Smooth muscle cell (in vitro differentiated cells): ENCODE data around the gene PTPA. TPM values are rescaled to one million over a fixed set of nuclear protein-coding genes. Genes with fewer than 3 reads are reported as not detected.

Experiments used
- DNase-seq: peaks from one replicate; lab custom pipeline; 2025; ENCODE audit not compliant: unreplicated experiment; lab: John Stamatoyannopoulos, UW
- H2AFZ ChIP-seq: fragments of 200-600 bp; sonication (generic); 2 replicates; pipeline ENCODE4 v1.6.0; 2016; ENCODE audit warnings: antibody characterized with exemption, low read depth, mild to moderate bottlenecking
- H3F3A ChIP-seq: fragments of 200-600 bp; sonication (generic); 2 replicates; pipeline ENCODE4 v1.6.0; 2017; ENCODE audit warnings: antibody characterized with exemption, low read depth
- H3K27ac ChIP-seq: fragments of 200-600 bp; sonication (generic); 2 replicates; pipeline ENCODE4 v1.5.1; 2016; ENCODE audit warnings: low read depth, mild to moderate bottlenecking
- H3K27me3 ChIP-seq: fragments of 200-600 bp; sonication (generic); 2 replicates; pipeline ENCODE4 v1.6.1; 2016; ENCODE audit warnings: low read depth, mild to moderate bottlenecking
- H3K36me3 ChIP-seq: fragments of 200-600 bp; sonication (generic); 2 replicates; pipeline ENCODE4 v1.5.1; 2016; ENCODE audit warnings: low read depth
- H3K4me1 ChIP-seq: fragments of 200-600 bp; sonication (generic); 2 replicates; pipeline ENCODE4 v1.5.1; 2016; ENCODE audit warnings: low read depth
- H3K4me2 ChIP-seq: fragments of 200-600 bp; sonication (generic); 2 replicates; pipeline ENCODE4 v1.6.0; 2016; ENCODE audit warnings: mild to moderate bottlenecking
- H3K4me3 ChIP-seq: fragments of 200-600 bp; sonication (generic); 2 replicates; pipeline ENCODE4 v1.5.1; 2016; ENCODE audit warnings: mild to moderate bottlenecking
- H3K79me2 ChIP-seq: fragments of 200-600 bp; sonication (generic); 2 replicates; pipeline ENCODE4 v1.6.0; 2016; ENCODE audit warnings: low read depth, mild to moderate bottlenecking
- H3K9ac ChIP-seq: fragments of 200-600 bp; sonication (generic); 2 replicates; pipeline ENCODE4 v1.6.0; 2016; ENCODE audit warnings: low read depth
- H3K9me3 ChIP-seq: fragments of 200-600 bp; sonication (generic); replicated peaks from 2 replicates; pipeline ENCODE4 v1.5.1; 2016; ENCODE audit warnings: low read depth
- H4K20me1 ChIP-seq: fragments of 200-600 bp; sonication (generic); 2 replicates; pipeline ENCODE4 v1.6.0; 2016; ENCODE audit warnings: low read depth
- WGBS: methylation state at CpG from one replicate; pipeline ENCODE4 v1.1.7; 2016; ENCODE audit warnings: low lambda C conversion rate; 5-methylcytosine and 5-hydroxymethylcytosine counted together
- polyA plus RNA-seq: library from polyadenylated mRNA; unstranded; fragments of >200 nt; fragmentation: Nextera tagmentation; extraction: Ambion mirVana; gene quantifications from 2 replicates; pipeline ENCODE4 v1.2.1, GENCODE V29; 2016
- total RNA-seq: library from RNA; depleted of rRNA; stranded (reverse); fragments of >200 nt; gene quantifications from 2 replicates; pipeline ENCODE4 v1.2.3, GENCODE V29; 2014
- TF ChIP-seq, protein P1 (sequence below): fragments of 200-600 bp; sonication (generic); IDR thresholded peaks from 2 replicates; pipeline ENCODE4 v1.5.1; 2017; ENCODE audit warnings: borderline replicate concordance, mild to moderate bottlenecking, antibody characterized with exemption; ENCODE audit not compliant: insufficient read depth, poor library complexity, severe bottlenecking

PTPA gene
- total and polyA plus RNA-seq, 2 experiments from 2014 or later, result 88.7 to 119 TPM

DNA sequence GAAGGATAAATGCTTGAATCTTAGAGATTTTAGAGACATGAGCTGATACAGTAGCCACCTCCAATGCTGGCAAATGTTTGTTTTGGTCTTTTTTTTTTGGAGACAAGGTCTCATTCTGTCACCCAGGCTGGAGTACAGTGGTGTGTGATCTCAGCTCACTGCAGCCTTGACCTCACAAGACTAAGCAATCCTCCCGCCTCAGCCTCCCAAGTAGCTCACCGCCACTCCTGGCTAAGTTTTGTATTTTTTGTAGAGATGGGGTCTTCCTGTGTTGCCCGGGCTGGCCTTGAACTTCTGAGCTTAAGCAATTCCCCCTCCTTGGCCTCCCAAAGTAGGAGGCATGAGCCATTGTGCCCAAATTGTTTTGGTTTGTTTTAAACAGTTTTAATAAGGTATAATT lies 37.1 kb upstream of the PTPA start:
- Histone ChIP-seq H3K36me3 (no peaks in the 10 kb centered on the region), H3K79me2 (no peaks in the 10 kb centered on the region), H3K4me2 (no peak overlapping the region), H3K9me3 (no peaks in the 10 kb centered on the region), H3K9ac (no peak overlapping the region), H3F3A (no peaks in the 10 kb centered on the region), H3K27ac (no peak overlapping the region), H2AFZ (no peak overlapping the region), H3K4me3 (no peak overlapping the region), H3K4me1 (no peaks in the 10 kb centered on the region), H3K27me3 (no peaks in the 10 kb centered on the region), H4K20me1 (no peaks in the 10 kb centered on the region)
- no peak for DNase-seq
- TF ChIP-seq, protein P1, sequence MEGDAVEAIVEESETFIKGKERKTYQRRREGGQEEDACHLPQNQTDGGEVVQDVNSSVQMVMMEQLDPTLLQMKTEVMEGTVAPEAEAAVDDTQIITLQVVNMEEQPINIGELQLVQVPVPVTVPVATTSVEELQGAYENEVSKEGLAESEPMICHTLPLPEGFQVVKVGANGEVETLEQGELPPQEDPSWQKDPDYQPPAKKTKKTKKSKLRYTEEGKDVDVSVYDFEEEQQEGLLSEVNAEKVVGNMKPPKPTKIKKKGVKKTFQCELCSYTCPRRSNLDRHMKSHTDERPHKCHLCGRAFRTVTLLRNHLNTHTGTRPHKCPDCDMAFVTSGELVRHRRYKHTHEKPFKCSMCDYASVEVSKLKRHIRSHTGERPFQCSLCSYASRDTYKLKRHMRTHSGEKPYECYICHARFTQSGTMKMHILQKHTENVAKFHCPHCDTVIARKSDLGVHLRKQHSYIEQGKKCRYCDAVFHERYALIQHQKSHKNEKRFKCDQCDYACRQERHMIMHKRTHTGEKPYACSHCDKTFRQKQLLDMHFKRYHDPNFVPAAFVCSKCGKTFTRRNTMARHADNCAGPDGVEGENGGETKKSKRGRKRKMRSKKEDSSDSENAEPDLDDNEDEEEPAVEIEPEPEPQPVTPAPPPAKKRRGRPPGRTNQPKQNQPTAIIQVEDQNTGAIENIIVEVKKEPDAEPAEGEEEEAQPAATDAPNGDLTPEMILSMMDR, result no peak
- 96% methylated on average over 3 of the region's 3 CpGs for WGBS

DNA sequence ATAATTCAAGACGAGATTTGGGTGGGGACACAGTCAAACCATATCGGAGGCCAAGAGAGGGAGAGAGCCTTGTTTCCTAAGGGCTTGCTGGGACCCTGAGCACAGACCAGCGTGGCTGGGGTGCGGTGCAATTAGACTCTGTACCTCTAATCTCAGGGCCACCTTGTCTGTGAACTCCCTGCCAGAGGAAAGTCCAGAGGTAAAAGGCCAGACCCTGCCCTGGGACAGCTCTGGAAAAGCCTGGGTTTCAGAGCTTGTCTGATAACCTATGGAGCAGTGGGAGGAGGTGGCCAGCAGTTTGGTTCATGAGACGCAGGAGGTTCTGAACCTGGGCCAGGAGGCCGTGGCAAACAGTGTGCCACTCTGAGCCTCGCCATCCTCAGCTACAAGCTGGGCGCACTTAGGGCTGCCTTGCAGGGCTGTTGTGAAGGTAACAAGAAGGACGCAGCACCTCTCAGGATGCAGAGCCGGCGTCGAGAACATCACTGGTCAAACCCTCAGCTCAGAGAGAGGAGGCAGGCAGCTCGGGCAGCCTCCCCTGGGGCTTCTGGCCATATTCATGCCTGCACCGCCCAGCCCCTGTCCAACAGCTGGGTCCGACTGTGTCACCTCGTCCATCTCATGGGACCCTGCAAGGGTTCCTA lies 35.1 kb upstream of the PTPA start:
- no peaks in the 10 kb centered on the region for H3K79me2 ChIP-seq
- no peak overlapping the region for H3K4me3 ChIP-seq
- DNase-seq, result no peak
- H3K9ac ChIP-seq, result no peak overlapping the region
- 91% methylated on average over 16 of the region's 16 CpGs for WGBS
- no peaks in the 10 kb centered on the region for H3K27me3 ChIP-seq
- H3K4me2 ChIP-seq, result no peak overlapping the region
- H3K9me3 ChIP-seq, result no peaks in the 10 kb centered on the region
- H3F3A ChIP-seq, result no peaks in the 10 kb centered on the region
- H3K27ac ChIP-seq, result no peak overlapping the region
- no peaks in the 10 kb centered on the region for H3K36me3 ChIP-seq
- H4K20me1 ChIP-seq, result no peaks in the 10 kb centered on the region
- TF ChIP-seq, protein P1, result no peak
- no peak overlapping the region for H2AFZ ChIP-seq
- H3K4me1 ChIP-seq, result no peaks in the 10 kb centered on the region

DNA sequence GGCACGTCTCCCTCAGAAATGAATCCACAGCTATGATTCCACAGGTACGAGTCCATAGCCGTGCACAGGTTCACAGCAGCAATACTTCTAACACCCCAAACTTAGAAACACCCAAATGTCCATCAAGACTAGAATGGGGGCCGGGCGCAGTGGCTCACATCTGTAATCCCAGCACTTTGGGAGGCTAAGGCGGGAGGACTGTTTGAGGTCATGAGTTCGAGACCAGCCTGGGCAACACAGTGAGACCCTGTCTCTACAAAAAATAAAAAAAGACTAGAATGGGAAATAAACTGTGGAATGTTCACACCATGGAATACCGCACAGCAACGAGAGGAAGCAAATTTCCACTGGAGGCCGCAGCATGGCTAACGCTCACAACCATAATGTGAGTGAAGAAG lies 34.6 kb upstream of the PTPA start:
- Histone ChIP-seq H3K27ac (no peak overlapping the region), H3K9ac (no peak overlapping the region), H3K9me3 (no peaks in the 10 kb centered on the region), H3F3A (no peaks in the 10 kb centered on the region), H3K36me3 (no peaks in the 10 kb centered on the region), H3K4me2 (no peak overlapping the region), H2AFZ (no peak overlapping the region), H3K79me2 (peaks cover under 1% of the 10 kb centered on the region), H4K20me1 (no peaks in the 10 kb centered on the region), H3K4me3 (no peak overlapping the region), H3K27me3 (no peaks in the 10 kb centered on the region), H3K4me1 (peaks cover 2% of the 10 kb centered on the region)
- WGBS, result 93% methylated on average over 11 of the region's 11 CpGs
- no peak for DNase-seq
- TF ChIP-seq, protein P1, result no peak

DNA sequence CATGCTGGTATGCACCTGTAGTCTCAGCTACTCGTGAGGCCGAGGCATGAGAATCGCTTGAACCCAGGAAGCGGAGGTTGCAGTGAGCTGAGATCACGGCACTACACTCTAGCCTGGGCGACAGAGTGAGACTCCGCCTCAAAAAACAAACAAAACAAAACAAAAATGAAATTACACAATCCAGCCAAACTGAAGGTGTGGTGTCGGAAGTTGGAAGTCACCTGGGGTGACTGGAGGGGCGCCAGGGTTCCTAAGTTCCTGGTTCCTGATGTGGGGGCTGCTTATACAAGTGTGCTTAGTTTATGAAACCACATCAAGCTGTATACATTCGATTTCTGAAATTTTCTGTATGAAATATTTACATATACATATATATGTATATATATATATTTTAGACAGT lies 34.0 kb upstream of the PTPA start:
- Histone ChIP-seq H3K4me2 (no peak overlapping the region), H3K27me3 (no peaks in the 10 kb centered on the region), H3K9ac (no peak overlapping the region), H4K20me1 (no peaks in the 10 kb centered on the region), H3K4me3 (no peak overlapping the region), H3K79me2 (peaks cover 6% of the 10 kb centered on the region), H2AFZ (no peak overlapping the region), H3K36me3 (no peaks in the 10 kb centered on the region), H3K9me3 (no peaks in the 10 kb centered on the region), H3F3A (no peaks in the 10 kb centered on the region), H3K4me1 (peaks cover 8% of the 10 kb centered on the region), H3K27ac (no peak overlapping the region)
- DNase-seq, result no peak
- 94% methylated on average over 10 of the region's 10 CpGs for WGBS
- TF ChIP-seq, protein P1, result no peak
